ENCODE measurements around the gene PSMD14.
A peak's percentile ranks its signal among the peaks of the same experiment; 100 is the strongest.
"Not testable (repeated sequence)": the region's sequence is repeated elsewhere in the genome, so short reads cannot be mapped to it uniquely, and the experiment has no call there.

The PSMD14 gene

DNA sequence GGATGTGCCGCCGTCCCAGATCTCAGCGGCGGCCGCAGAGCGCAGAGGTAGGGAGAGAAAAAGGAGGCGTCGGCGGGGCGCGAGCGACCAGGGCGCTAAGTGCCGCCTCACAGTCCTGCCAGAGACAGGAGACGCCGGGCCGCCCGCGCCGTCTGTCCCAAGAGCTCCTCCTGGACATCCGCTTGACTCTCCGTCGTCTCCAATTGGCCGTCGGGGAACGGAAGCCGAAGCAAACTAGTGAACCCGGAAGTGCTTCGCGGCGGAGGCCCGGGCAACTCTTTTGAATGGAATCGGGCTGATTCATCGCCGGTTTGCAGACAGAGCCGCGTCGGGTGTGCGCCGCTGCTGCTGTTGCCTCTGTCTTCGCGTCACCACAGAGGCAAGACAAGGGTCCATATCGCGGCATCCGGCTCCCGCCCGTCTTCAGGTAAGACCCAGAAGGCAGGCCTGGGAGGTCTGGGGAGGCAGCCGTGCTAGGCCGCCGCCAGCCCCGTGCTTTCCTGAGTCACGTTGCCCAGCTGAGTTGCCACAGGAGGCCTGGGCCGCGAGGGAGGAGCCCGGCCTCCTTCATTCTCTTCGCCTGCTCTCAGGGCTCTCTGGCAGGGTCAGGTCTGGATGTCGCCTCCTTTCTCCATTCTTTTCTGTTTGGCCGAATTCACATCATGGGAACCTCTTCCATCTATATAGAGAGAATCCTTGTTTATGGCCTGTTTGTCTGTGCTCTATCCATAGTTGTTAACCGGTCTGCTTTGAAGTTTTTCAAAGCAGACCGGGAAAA lies at the start of gene PSMD14:
Gene PSMD14 (plus strand): TSS at position 248 of the 778 bp plus-strand sequence. CDS start 10,401 bp downstream, outside the sequence.
- peak; percentile 95 for DNase-seq

- DNase-seq = no peak
These were observed 42.4 kb upstream of the PSMD14 start for GRCh38 chr2:161265874-161266273.

- DNase-seq = no peak
These were observed 39.1 kb upstream of the PSMD14 start for GRCh38 chr2:161269111-161269510.

DNA sequence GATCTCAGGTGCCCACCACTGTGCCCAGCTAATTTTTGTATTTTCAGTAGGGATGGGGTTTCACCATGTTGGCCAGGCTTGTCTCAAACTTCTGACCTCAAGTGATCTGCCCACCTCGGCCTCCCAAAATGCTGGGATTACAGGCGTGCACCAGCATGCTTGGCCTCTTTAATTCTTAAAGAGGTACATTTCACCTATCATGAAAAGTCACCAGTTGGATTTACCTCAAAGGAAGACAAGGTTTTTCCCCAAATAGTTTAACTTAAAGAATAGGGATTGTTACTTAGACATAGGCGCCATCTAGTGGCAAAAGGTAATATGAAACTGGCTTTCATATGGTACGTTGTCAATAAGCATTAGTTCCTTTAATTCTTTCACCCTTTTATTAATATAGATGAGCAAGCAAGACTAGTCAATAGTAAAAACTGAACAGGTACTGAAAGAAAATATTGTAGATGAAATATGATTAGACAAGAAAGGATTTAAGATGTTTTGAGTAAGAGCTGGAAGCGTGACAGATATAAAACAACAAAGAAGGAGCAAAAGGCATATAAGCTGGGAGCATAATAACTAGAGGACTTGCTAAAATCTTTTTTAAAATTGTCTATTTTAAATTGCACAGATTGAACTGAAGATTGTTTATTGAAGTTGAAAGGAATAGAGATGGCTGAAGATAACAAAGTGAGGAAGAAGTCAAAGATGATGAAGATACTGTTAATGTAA lies 35.0 kb upstream of the PSMD14 start:
- peak; percentile 83 for DNase-seq

DNA sequence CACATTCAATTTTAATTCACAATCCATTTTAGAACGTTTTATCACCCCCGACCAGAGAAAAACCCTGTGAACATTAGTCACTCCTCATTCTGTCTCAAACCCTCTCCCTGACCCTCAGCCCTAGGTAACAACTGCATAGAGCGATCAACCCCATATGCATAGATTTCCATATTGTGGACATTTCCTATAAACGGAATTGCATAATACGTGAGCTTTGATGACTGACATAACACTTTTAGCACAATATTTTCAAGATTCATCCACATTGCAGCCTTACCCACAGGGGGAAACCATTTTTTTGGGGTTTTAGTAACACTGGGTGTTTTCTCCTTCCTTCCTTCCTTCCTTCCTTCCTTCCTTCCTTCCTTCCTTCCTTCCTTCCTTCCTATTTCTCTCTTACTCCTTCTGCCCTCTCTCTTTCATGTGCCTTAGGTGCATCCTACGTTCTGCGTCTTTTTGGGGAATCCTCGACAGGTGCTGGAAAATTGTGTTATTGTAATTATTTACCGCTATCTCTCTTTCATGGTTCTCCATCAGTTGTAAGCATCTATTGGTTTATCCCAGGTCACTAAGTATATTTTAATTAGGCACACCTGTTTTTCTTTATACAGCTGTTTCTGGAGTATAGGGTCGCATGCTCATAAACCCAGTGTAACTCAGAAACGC lies 29.5 kb upstream of the PSMD14 start:
- DNase-seq = not testable (repeated sequence)

GRCh38 chr2:161279230-161279815 lies 28.9 kb upstream of the PSMD14 start:
- not testable (repeated sequence) for DNase-seq

- not testable (repeated sequence) for DNase-seq
These were observed 27.3 kb upstream of the PSMD14 start for GRCh38 chr2:161280906-161281323.

DNA sequence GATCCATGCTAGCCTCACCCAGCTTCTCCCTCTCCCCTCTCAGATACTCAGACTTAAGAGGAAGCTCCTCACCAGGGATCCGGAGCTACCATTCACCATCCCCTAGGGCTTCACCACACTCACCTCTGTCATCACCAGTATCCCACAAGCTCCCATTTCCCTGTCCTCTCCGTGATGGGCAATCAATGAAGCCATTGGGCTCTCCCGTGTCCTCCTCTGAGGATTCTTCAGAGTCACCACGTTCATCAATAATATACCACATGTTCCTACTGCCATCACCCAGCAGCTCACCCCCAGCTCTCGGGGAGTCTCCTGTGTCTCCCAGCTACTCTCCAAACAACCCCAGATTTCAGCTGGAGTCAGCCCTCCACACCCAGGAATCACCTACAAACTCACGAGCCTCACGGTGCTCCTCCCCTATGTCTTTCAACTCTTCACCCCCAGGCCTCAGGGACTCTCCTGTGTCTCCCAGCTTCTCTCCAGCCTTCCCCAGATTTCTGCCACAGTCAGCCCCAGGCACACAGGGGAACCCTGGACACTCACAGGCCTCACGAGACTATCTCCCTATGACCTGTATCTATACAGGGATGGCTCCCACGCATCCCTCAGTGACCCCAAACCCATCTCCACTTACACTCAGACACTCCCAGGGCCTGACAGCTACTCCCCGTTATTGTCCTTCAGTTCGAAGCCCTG lies 26.5 kb upstream of the PSMD14 start:
- not testable (repeated sequence) for DNase-seq

DNA sequence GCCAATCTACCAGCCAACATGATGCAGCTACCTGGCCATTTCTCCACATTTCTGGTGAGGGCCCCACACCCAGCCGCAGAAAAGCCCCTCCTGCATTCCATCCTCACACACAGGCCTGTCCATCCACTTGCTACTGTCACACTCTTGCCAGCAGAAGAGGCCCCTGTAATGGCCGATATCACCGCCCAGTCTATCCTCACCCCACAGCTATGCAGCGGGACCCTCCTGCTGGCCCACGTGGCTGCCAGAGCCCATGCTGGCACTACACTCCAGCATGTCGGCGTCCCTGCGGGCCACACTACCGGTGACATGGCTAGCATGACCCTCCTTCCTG lies 25.9 kb upstream of the PSMD14 start:
- not testable (repeated sequence) for DNase-seq

DNA sequence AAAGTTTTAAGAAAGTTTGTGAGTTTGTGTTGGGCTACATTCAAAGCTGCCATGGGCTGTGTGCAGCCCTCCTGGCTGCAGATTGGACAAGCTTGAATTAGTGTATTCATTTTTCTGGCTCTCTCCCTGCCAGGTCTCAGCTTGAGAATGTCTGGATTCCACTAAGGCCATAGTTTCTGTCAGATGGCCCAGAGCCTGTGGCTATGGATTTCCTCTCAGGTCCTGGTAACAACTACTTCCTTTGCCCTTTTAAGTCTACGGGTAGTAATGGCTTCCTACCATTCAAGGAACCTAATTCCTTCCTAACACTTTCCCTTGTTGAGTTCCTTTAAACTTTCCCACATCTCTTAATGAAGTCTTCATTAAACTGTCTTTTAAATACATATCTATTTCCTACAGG lies 24.3 kb upstream of the PSMD14 start:
- no peak for DNase-seq

GRCh38 chr2:161303535-161304050 lies 4.6 kb upstream of the PSMD14 start:
- DNase-seq = no peak

DNA sequence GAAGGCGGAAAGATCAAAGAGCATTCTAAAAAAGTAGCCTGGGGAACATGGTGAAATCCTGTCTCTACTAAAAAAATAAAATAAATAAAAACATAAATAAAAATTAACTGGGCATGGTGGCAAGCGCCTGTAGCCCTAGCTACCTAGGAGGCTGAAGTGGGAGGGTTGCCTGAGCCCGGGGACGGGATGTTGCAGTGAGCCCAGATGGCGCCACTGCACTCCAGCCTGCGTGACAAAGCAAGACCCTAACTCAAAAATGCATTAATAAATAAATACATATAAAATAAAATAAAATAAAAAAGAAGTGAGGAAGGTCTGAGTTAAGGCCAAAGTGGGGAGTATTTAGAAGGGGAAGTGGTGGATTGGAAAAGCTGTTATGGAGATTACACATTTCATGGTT lies 1.3 kb upstream of the PSMD14 start:
- DNase-seq = no peak

GRCh38 chr2:161307676-161308075 lies 549 bp upstream of the PSMD14 start:
- peak; percentile 46 for DNase-seq

GRCh38 chr2:161312996-161313395 lies 4.8 kb downstream of the PSMD14 start:
- DNase-seq = no peak

DNA sequence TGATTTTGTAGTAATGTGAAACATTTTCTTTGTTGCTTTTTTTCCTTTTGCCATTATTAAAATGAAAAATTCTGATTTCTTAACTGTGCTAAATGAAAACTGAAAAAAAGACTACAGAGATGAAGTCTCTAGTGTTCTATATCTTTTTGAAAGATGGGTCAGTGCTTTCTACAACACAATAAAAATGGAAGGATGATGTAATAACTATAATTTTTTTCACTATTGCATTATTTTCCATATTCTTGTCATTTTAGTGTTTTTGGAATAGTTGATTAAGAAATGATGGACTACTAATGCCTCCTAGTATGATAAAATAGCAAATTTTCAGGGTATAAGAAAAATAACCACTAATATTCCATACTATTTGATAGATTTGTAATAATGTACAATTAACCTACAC lies 7.2 kb downstream of the PSMD14 start:
- no peak for DNase-seq

- no peak for DNase-seq
These were observed 8.5 kb downstream of the PSMD14 start for GRCh38 chr2:161316701-161317100.

DNA sequence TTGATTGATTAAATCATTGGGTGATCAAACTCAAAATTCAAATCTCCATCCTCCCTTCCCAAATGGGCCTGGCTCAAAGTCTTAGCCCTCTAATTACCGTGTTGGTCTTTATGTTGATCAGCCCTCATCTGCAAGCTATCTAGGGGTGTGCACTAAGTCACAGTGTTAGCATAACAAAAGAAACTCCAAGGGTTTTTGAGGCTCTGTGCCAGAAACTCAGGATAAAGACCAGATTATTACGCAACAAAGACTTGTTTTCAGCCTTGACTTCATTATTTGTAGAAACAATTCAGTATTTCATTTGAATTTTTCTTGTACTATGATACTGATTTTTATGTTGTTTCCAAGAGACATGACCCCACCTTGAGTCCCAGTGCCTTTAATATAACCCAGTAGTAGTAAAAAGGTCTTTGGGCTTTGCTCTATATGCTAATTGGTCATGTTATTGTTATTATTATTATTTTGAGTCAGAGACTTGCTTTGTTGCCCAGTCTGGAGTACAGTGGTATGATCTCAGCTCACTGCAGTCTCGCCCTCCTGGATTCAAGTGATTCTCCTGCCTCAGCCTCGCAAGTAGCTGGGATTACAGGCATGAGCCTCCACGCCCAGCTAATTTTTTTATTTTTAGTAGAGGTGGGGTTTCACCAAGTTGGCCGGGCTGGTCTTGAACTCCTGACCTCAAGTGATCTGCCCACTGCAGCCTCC lies 13.9 kb downstream of the PSMD14 start:
- no peak for DNase-seq

GRCh38 chr2:161324876-161325275 lies 16.7 kb downstream of the PSMD14 start:
- DNase-seq = no peak

DNA sequence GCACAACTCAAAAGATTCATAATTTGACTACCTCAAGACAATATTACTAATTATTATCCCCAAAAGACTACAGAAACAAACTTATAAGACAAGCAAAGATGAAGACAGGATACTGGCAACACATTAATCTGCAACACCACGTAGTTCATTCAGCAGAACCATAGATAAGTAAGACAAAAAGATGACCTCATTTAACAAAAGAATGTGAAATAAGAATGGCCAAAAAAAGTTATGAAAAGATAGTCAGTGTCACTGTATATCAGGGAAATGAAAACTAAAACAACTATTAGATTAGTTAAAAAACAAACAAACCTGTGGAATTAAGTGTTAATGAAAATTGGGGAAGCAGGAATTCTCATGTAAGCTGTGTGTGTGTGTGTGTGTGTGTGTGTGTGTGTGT lies 19.4 kb downstream of the PSMD14 start:
- DNase-seq = no peak

GRCh38 chr2:161332371-161332967 lies 24.2 kb downstream of the PSMD14 start:
- DNase-seq = no peak

GRCh38 chr2:161335626-161336025 lies 27.4 kb downstream of the PSMD14 start:
- DNase-seq = no peak
